Brain microvascular endothelial cell (primary cell): Measurements from ENCODE around the gene SLC15A5.

Experiments used
- DNase-seq: peaks from one replicate; pipeline ENCODE4 v3.0.0-alpha.2; 2020
- H3K27ac ChIP-seq: fragments of 250-450 bp; sonication (Bioruptor Pico); 2 replicates; pipeline ENCODE4 v1.5.1; 2020; ENCODE audit warnings: mild to moderate bottlenecking, moderate library complexity
- H3K27me3 ChIP-seq: fragments of 250-450 bp; sonication (Bioruptor Pico); replicated peaks from 2 replicates; pipeline ENCODE4 v1.5.1; 2020; ENCODE audit warnings: mild to moderate bottlenecking
- H3K36me3 ChIP-seq: fragments of 250-450 bp; sonication (Bioruptor Pico); replicated peaks from 2 replicates; pipeline ENCODE4 v1.5.1; 2020; ENCODE audit warnings: mild to moderate bottlenecking
- H3K4me3 ChIP-seq: 2 replicates; pipeline ENCODE4 v1.5.1; 2011; ENCODE audit warnings: low read depth, mild to moderate bottlenecking, control low read depth, low read length, moderate library complexity
- in situ Hi-C: cut with HindIII; loops from 2 replicates; pipeline ENCODE4 v1.10.0; 2017; ENCODE audit warnings: low sequenced_read_pairs, low pct_ligation_motif_present
- TF ChIP-seq, protein P1 (sequence below): IDR thresholded peaks from 2 replicates; pipeline ENCODE4 v1.5.1; 2011; ENCODE audit warnings: low read depth, mild to moderate bottlenecking, moderate library complexity, low read length, control low read depth, inconsistent platforms; ENCODE audit errors: missing control alignments

Gene SLC15A5

DNA sequence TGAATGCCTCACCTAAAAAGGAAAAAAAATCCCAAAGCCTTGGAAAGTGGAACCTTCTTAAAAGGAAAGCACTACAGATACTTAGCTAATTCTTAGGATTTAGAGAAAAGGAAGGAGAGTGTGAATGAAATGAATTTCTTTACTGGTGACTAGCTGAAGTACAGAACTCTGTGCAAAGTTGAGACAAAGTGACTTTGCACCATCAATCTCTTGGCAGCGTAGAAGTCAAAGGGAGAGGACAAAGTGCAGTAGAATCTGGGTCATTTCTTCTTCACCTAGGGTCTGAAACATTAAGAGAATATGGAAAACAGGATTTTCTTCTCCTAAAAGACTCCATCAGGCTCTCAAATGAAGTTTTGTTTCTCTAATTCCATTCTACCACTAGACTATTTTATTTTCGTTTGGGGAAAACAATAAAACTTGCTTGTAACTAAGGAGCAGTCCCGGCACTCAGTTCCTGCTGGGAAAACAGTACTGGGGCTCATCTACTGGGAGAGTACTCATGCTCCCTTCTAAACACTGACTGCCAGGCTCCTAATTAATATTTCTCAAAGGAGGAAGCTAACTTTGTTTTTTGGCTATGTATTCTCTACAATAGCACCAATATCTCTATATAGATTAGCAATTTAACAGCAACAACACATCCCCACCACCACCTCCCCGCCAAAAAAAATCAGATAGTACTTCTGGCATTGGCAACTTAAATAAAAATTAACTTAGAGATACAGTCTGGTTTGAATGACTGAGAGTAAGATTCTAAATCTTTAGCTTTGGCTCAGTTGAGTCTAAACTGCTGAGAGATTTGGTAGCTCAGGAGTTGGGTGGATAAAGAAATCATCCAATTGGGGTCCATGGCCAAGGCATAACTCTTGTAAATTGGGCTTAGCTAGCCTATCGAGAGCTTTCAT is 110.7 kb downstream of the SLC15A5 start:
- Histone ChIP-seq H3K27ac (no peak overlapping the region), H3K4me3 (no peak overlapping the region), H3K36me3 (no peaks in the 10 kb centered on the region), H3K27me3 (no peaks in the 10 kb centered on the region)
- TF ChIP-seq, protein P1, sequence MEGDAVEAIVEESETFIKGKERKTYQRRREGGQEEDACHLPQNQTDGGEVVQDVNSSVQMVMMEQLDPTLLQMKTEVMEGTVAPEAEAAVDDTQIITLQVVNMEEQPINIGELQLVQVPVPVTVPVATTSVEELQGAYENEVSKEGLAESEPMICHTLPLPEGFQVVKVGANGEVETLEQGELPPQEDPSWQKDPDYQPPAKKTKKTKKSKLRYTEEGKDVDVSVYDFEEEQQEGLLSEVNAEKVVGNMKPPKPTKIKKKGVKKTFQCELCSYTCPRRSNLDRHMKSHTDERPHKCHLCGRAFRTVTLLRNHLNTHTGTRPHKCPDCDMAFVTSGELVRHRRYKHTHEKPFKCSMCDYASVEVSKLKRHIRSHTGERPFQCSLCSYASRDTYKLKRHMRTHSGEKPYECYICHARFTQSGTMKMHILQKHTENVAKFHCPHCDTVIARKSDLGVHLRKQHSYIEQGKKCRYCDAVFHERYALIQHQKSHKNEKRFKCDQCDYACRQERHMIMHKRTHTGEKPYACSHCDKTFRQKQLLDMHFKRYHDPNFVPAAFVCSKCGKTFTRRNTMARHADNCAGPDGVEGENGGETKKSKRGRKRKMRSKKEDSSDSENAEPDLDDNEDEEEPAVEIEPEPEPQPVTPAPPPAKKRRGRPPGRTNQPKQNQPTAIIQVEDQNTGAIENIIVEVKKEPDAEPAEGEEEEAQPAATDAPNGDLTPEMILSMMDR, result no peak
- DNase-seq, result no peak
- in situ Hi-C loops, result no loop called here

DNA sequence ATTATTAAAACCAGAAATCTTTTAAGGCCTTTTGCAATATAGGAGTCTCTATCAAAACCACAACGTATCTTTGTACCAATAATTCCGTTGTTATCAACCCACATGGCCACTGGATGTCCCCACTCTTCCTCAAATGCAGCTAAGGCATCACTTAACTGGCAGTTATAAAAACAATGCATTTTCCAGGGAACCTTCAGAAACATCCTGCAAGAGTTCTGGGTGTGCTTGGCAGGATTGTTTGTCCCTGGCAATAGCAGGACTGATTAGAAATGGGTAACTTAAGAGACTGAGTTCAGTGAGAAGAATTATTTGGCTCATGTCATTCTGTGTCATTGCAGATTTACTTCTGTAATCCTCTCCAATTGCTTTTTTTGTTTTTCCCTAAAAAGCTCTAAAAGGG is 112.0 kb downstream of the SLC15A5 start:
- peak; percentile 64 for DNase-seq
- no peak overlapping the region for H3K4me3 ChIP-seq
- in situ Hi-C loops, result no loop called here
- no peaks in the 10 kb centered on the region for H3K36me3 ChIP-seq
- no peaks in the 10 kb centered on the region for H3K27me3 ChIP-seq
- TF ChIP-seq, protein P1, result peak; percentile 67
- H3K27ac ChIP-seq, result no peak overlapping the region

DNA sequence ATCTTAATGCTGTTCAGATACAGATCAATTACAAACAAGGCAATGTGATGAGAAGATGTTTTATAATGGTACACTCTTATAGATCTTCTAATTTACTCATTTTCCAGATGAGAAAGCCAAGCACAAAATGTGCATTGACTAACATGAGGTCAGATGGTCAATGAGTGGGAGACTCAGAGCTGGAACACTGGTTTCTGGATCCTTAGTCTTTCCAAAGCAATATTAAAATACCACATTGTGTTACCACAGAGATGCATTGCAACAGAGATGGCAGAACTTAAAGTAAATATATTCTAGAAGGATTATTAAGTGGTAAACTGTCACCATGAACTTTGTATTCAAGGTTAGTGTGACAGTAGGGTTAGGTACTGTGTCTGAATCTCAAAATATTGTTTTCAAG is 113.6 kb downstream of the SLC15A5 start:
- H3K4me3 ChIP-seq, result no peak overlapping the region
- H3K27me3 ChIP-seq, result no peaks in the 10 kb centered on the region
- no peak overlapping the region for H3K27ac ChIP-seq
- no peak for DNase-seq
- in situ Hi-C loops, result no loop called here
- TF ChIP-seq, protein P1, result no peak
- H3K36me3 ChIP-seq, result no peaks in the 10 kb centered on the region

DNA sequence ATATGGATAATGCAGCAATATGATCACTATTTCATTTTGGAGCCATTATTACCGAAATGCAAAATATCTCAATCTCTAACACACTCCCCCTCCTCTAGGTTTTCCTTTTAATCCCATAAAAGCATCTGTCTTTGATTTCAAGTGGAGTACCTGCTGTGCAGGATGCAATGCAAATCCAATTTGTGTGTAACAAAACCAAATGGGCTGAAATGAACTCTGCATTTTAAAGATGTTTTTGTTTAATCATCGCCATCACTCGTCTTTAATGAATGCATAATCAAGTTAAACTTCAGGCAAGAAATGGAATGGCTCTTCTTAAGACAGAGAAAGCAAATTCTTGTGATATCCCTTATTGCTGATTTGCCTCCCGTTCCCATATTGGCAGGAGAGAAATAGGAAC is 114.3 kb downstream of the SLC15A5 start:
- no peaks in the 10 kb centered on the region for H3K36me3 ChIP-seq
- H3K27ac ChIP-seq, result no peak overlapping the region
- DNase-seq, result no peak
- TF ChIP-seq, protein P1, result no peak
- in situ Hi-C loops, result no loop called here
- no peak overlapping the region for H3K4me3 ChIP-seq
- no peaks in the 10 kb centered on the region for H3K27me3 ChIP-seq

DNA sequence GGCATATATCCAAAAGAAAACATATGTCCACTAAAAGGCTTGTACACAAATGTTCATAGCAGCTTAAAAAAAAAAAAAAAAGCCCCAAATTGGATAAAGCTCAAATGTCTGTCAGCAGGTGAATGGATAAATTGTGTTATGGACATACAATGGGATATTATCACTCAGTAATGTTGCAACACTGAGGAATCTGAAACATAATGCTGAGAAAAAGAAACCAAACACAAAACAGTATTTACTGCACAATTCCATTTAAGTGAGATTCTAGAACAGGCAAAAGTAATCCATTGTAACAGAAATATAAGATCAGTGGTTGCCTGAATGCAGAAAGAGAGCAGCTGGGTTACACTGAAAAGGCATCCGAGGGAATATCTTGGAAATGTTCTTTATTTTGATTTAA is 117.9 kb downstream of the SLC15A5 start:
- no peak overlapping the region for H3K4me3 ChIP-seq
- no peak for DNase-seq
- H3K36me3 ChIP-seq, result no peaks in the 10 kb centered on the region
- in situ Hi-C loops, result no loop called here
- no peak overlapping the region for H3K27ac ChIP-seq
- H3K27me3 ChIP-seq, result no peaks in the 10 kb centered on the region
- TF ChIP-seq, protein P1, result no peak
